ENCODE measurements around the gene OR2F1. TPM values are rescaled to one million over a fixed set of nuclear protein-coding genes. Genes with fewer than 3 reads are reported as not detected.

Gene OR2F1
- total RNA-seq, 1 donor from 2014 or later, result not detected

GRCh38 chr7:143909863-143910262, 44.8 kb upstream of the OR2F1 start:
- no peaks in the 10 kb centered on the region for H3K9me3 Mint-ChIP-seq (ENCODE audit: unreplicated experiment)
- H3K27ac Mint-ChIP-seq (ENCODE audit: unreplicated experiment), result no peak overlapping the region
- peaks cover 6% of the 10 kb centered on the region for H3K4me1 Mint-ChIP-seq (ENCODE audit: unreplicated experiment)
- no peaks in the 10 kb centered on the region for H3K36me3 Mint-ChIP-seq (ENCODE audit: low read depth, unreplicated experiment)
- peaks cover 5% of the 10 kb centered on the region for H3K27me3 Mint-ChIP-seq (ENCODE audit: unreplicated experiment)
- H3K4me3 Mint-ChIP-seq (ENCODE audit: unreplicated experiment), result no peak overlapping the region
- no peak for TF ChIP-seq CTCF (IDR thresholded peaks at IDR 0.05; ENCODE audit: unreplicated experiment)
- no peak for DNase-seq (ENCODE audit: low spot score)

GRCh38 chr7:143910473-143911248, 44.0 kb upstream of the OR2F1 start:
- no peaks in the 10 kb centered on the region for H3K9me3 Mint-ChIP-seq (ENCODE audit: unreplicated experiment)
- DNase-seq (ENCODE audit: low spot score), result no peak
- H3K27ac Mint-ChIP-seq (ENCODE audit: unreplicated experiment), result no peak overlapping the region
- H3K27me3 Mint-ChIP-seq (ENCODE audit: unreplicated experiment), result no peaks in the 10 kb centered on the region
- TF ChIP-seq CTCF (IDR thresholded peaks at IDR 0.05; ENCODE audit: unreplicated experiment), result no peak
- no peak overlapping the region for H3K4me3 Mint-ChIP-seq (ENCODE audit: unreplicated experiment)
- no peaks in the 10 kb centered on the region for H3K4me1 Mint-ChIP-seq (ENCODE audit: unreplicated experiment)
- H3K36me3 Mint-ChIP-seq (ENCODE audit: low read depth, unreplicated experiment), result no peaks in the 10 kb centered on the region

GRCh38 chr7:143913945-143914615, 40.6 kb upstream of the OR2F1 start:
- Mint-ChIP-seq H3K4me1 (ENCODE audit: unreplicated experiment) (no peaks in the 10 kb centered on the region), H3K4me3 (ENCODE audit: unreplicated experiment) (no peak overlapping the region), H3K9me3 (ENCODE audit: unreplicated experiment) (no peaks in the 10 kb centered on the region), H3K36me3 (ENCODE audit: low read depth, unreplicated experiment) (no peaks in the 10 kb centered on the region), H3K27ac (ENCODE audit: unreplicated experiment) (no peak overlapping the region), H3K27me3 (ENCODE audit: unreplicated experiment) (no peaks in the 10 kb centered on the region)
- no peak for TF ChIP-seq CTCF (IDR thresholded peaks at IDR 0.05; ENCODE audit: unreplicated experiment)
- DNase-seq (ENCODE audit: low spot score), result no peak

- Mint-ChIP-seq H3K4me3 (ENCODE audit: unreplicated experiment) (no peak overlapping the region), H3K27ac (ENCODE audit: unreplicated experiment) (no peak overlapping the region), H3K4me1 (ENCODE audit: unreplicated experiment) (no peaks in the 10 kb centered on the region), H3K27me3 (ENCODE audit: unreplicated experiment) (no peaks in the 10 kb centered on the region), H3K9me3 (ENCODE audit: unreplicated experiment) (no peaks in the 10 kb centered on the region), H3K36me3 (ENCODE audit: low read depth, unreplicated experiment) (no peaks in the 10 kb centered on the region)
- DNase-seq (ENCODE audit: low spot score), result no peak
- no peak for TF ChIP-seq CTCF (IDR thresholded peaks at IDR 0.05; ENCODE audit: unreplicated experiment)
Observed at GRCh38 chr7:143914938-143915652, 39.5 kb upstream of the OR2F1 start.

All from endothelial cell (in vitro differentiated cells).